Ishikawa (cell line): ENCODE measurements around the gene PRSS48.
A peak's percentile ranks its signal among the peaks of the same experiment; 100 is the strongest.

Experiments used
- CEBPB ChIP-seq: IDR thresholded peaks from 2 replicates; pipeline ENCODE4 v1.6.1; 2012
- CREB1 ChIP-seq: IDR thresholded peaks from 2 replicates; pipeline ENCODE4 v1.6.1; 2012; ENCODE audit warnings: low read depth
- EGR1 ChIP-seq: IDR thresholded peaks from 2 replicates; pipeline ENCODE4 v1.6.1; 2012
- EP300 ChIP-seq: IDR thresholded peaks from 2 replicates; pipeline ENCODE4 v1.6.1; 2012; ENCODE audit warnings: borderline replicate concordance
- FOXM1 ChIP-seq: IDR thresholded peaks from 2 replicates; pipeline ENCODE4 v1.6.1; 2012; ENCODE audit warnings: low read depth, borderline replicate concordance
- NFIC ChIP-seq: IDR thresholded peaks from 2 replicates; pipeline ENCODE4 v1.6.1; 2012
- RAD21 ChIP-seq: IDR thresholded peaks from 2 replicates; pipeline ENCODE4 v1.6.1; 2012; ENCODE audit warnings: low read depth
- TAF1 ChIP-seq: IDR thresholded peaks from 2 replicates; pipeline ENCODE4 v1.6.1; 2012; ENCODE audit warnings: low read depth, mild to moderate bottlenecking
- TCF12 ChIP-seq: IDR thresholded peaks from 2 replicates; pipeline ENCODE4 v1.6.1; 2012; ENCODE audit warnings: low read depth
- TEAD4 ChIP-seq: IDR thresholded peaks from 2 replicates; pipeline ENCODE4 v1.6.1; 2012
- YY1 ChIP-seq: IDR thresholded peaks from 2 replicates; pipeline ENCODE4 v1.6.1; 2012; ENCODE audit warnings: low read depth
- ZBTB7A ChIP-seq: IDR thresholded peaks from 2 replicates; pipeline ENCODE4 v1.6.1; 2012; ENCODE audit warnings: low read depth
- TF ChIP-seq, protein P1 (sequence below): IDR thresholded peaks from 2 replicates; pipeline ENCODE4 v1.6.1; 2012
- TF ChIP-seq, protein P2 (sequence below): IDR thresholded peaks from 2 replicates; pipeline ENCODE4 v1.6.1; 2012; ENCODE audit warnings: low read depth, mild to moderate bottlenecking
- TF ChIP-seq, protein P3 (sequence below): IDR thresholded peaks from 2 replicates; pipeline ENCODE4 v1.6.1; 2012

Gene PRSS48

DNA sequence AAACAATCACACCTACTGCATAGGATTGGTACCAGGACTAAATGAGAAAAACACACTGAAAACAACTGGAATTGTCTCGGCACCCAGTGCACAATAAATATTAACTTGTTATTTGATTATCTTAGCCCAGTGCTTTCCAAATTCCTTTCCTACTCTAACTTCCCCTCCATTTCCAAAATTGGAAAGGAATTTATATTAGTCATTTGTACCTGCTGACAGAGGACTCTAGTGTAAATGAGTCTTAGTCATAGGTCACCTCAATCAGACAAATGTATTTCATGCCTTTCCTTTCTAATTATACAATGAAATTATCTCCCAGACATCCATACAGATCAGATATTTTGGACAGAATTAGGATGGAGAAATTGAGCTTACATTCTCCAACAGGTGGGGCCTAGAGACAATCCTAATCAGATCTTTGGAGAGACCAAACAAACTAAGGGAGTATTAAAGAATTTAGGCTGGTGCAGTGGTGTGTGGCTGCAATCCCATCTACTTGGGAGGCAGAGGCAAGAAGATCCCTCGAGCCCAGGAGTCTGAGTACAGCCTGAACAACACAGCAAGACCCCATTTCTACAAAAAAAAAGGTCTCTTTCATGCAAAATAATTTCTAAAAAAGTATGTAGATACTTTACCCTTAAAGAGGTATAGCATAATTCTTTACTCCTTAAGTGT lies 38.4 kb downstream of the PRSS48 start:
- TF ChIP-seq CREB1, result no peak
- TF ChIP-seq EP300, result peak; percentile 51; the same call in 1 of the 2 replicates
- TF ChIP-seq FOXM1, result peak; percentile 64; the same call in 1 of the 2 replicates
- peak; percentile 71 for TF ChIP-seq TEAD4

DNA sequence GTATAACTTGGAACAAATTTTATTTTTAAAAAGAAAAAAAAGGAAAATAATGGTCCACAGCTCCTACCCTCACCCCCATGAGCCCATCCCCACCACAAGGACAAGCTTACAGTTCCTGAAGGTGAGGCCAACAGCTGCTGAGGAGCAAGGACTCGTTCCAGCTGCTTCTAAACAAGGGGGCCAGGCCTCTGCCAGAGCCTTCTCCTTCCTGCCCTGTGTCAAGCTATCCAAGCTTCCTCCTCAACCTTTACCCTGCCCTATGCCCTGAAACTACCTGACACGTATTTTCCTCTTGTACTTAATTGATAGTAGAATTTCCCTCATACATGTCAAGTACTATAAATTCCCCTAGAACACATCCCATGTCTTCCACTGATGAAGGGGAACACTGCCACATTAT lies 39.7 kb downstream of the PRSS48 start:
- no peak for TF ChIP-seq NFIC
- no peak for TF ChIP-seq RAD21
- TF ChIP-seq, protein P1, sequence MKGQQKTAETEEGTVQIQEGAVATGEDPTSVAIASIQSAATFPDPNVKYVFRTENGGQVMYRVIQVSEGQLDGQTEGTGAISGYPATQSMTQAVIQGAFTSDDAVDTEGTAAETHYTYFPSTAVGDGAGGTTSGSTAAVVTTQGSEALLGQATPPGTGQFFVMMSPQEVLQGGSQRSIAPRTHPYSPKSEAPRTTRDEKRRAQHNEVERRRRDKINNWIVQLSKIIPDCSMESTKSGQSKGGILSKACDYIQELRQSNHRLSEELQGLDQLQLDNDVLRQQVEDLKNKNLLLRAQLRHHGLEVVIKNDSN, result no peak
- TF ChIP-seq FOXM1, result no peak
- TF ChIP-seq EGR1, result no peak
- no peak for TF ChIP-seq CEBPB
- no peak for TF ChIP-seq YY1
- no peak for TF ChIP-seq TEAD4
- no peak for TF ChIP-seq ZBTB7A
- TF ChIP-seq, protein P2, sequence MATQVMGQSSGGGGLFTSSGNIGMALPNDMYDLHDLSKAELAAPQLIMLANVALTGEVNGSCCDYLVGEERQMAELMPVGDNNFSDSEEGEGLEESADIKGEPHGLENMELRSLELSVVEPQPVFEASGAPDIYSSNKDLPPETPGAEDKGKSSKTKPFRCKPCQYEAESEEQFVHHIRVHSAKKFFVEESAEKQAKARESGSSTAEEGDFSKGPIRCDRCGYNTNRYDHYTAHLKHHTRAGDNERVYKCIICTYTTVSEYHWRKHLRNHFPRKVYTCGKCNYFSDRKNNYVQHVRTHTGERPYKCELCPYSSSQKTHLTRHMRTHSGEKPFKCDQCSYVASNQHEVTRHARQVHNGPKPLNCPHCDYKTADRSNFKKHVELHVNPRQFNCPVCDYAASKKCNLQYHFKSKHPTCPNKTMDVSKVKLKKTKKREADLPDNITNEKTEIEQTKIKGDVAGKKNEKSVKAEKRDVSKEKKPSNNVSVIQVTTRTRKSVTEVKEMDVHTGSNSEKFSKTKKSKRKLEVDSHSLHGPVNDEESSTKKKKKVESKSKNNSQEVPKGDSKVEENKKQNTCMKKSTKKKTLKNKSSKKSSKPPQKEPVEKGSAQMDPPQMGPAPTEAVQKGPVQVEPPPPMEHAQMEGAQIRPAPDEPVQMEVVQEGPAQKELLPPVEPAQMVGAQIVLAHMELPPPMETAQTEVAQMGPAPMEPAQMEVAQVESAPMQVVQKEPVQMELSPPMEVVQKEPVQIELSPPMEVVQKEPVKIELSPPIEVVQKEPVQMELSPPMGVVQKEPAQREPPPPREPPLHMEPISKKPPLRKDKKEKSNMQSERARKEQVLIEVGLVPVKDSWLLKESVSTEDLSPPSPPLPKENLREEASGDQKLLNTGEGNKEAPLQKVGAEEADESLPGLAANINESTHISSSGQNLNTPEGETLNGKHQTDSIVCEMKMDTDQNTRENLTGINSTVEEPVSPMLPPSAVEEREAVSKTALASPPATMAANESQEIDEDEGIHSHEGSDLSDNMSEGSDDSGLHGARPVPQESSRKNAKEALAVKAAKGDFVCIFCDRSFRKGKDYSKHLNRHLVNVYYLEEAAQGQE, result no peak
- no peak for TF ChIP-seq TAF1
- TF ChIP-seq TCF12, result no peak
- TF ChIP-seq, protein P3, sequence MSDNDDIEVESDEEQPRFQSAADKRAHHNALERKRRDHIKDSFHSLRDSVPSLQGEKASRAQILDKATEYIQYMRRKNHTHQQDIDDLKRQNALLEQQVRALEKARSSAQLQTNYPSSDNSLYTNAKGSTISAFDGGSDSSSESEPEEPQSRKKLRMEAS, result no peak

DNA sequence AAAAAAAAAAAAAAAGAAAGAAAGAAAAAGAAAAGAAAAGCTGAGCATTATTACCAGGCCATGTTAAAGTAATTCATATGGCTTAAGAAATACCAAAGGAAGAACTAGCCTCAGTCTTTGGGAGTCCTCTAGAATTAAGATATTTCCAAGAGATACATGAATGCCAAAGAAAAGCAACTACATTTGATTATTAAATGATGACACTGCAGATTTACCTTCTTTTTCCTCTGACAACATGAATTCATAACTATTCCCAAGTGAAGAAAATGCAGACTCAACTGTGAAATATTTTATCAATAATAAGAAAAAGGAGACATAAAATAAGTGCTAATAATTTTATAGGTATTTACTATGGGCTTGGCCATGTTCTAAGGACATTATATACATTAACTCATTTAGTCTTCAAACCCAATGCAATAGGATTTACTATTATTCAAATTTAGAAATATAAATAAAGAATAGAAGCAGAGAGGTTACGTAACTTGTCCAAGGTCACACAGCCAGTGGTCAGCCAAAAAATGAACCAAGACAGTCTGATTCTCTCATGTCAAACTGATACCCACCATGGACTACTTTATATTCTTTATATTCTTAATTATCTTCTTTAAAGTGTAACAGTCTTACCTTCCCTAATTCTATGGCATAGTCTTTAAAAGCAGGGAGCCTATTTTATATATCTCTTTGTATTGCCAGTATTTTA lies 41.5 kb downstream of the PRSS48 start:
- TF ChIP-seq, protein P3, result no peak
- TF ChIP-seq FOXM1 (no peak), RAD21 (no peak), TCF12 (no peak), YY1 (no peak), NFIC (no peak), CEBPB (no peak)
- TF ChIP-seq, protein P2, result no peak

DNA sequence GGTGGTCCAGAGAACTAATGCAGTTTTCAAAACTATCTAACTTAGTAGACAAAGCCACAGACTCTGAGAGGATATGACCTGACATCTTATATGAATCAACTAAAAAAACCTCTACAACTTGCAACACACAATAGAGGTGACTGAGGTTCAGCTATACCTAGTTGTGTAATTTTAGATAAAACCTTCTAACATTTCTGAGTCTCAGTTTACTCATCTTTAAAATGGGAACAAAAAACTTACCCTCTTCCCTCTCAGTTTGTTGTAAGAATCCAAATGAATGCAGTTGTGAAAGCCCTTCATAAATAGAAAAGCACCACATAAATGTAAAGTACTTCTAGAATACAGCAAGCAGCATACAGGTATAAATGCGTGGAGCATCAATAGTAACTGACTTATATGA lies 42.5 kb downstream of the PRSS48 start:
- TF ChIP-seq CREB1, result no peak
- TF ChIP-seq FOXM1, result no peak
- TF ChIP-seq TEAD4, result no peak
- TF ChIP-seq, protein P3, result no peak

DNA sequence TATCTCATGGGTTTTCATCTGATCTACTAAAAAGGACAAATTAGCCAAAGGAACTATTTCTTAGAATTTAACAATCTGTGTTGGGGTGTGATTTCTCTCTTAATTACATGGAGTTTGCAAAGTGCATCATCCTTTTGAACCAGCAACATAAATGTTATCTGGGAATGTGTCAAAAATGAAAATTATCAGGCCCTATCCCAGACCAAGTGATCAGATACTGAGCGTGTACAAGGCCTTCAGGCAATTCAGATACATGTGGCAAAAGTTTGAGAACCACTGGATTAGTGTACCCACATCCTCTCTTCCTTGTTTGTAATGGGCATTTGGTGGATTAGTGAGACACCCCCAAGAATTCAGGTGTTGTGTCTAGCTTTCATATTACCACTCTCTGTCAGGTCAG lies 44.6 kb downstream of the PRSS48 start:
- no peak for TF ChIP-seq NFIC
- no peak for TF ChIP-seq TCF12
- no peak for TF ChIP-seq EP300
- no peak for TF ChIP-seq TAF1
- TF ChIP-seq, protein P2, result no peak
- TF ChIP-seq, protein P3, result no peak
- TF ChIP-seq, protein P1, result no peak
- TF ChIP-seq TEAD4, result no peak
- TF ChIP-seq ZBTB7A, result no peak
